Liver (tissue), 9 donors: ENCODE measurements around the gene LMAN2. TPM values are rescaled to one million over a fixed set of nuclear protein-coding genes. Genes with fewer than 3 reads are reported as not detected.

ENCODE experiments used
- DNase-seq: peaks from one replicate; pipeline ENCODE4 v3.0.0-alpha.2; 2017; ENCODE audit warnings: low spot score
- H3K27ac ChIP-seq, 2 donors: one replicate each; pipeline ENCODE4 v1.7.0; 2013; ENCODE audit warnings: inconsistent platforms in 2 of 2, low read length in 2 of 2, control low read depth in 1 of 2, low read depth in 1 of 2, mild to moderate bottlenecking in 1 of 2
- H3K27me3 ChIP-seq, 4 donors: one replicate each; pipeline versions ENCODE4 v1.6.1 to v1.7.0; 2013; ENCODE audit warnings: low read length in 3 of 4, inconsistent platforms in 1 of 4, mild to moderate bottlenecking in 1 of 4, moderate library complexity in 1 of 4; ENCODE audit not compliant: control insufficient read depth in 4 of 4, insufficient read depth in 4 of 4
- H3K36me3 ChIP-seq, 4 donors: one replicate each; pipeline versions ENCODE4 v1.6.1 to v1.7.0; 2013; ENCODE audit warnings: low read length in 3 of 4, mild to moderate bottlenecking in 3 of 4, low read depth in 1 of 4, moderate library complexity in 1 of 4; ENCODE audit not compliant: control insufficient read depth in 4 of 4, insufficient read depth in 3 of 4
- H3K4me1 ChIP-seq, 4 donors: one replicate each; pipeline versions ENCODE4 v1.6.1 to v1.7.0; 2013; ENCODE audit warnings: low read length in 3 of 4, mild to moderate bottlenecking in 3 of 4, moderate library complexity in 1 of 4; ENCODE audit not compliant: control insufficient read depth in 4 of 4, insufficient read depth in 4 of 4
- H3K4me3 ChIP-seq, 3 donors: one replicate each; pipeline versions ENCODE4 v1.6.1 to v1.7.0; 2013; ENCODE audit warnings: low read length in 3 of 3, control low read depth in 1 of 3, low read depth in 1 of 3, mild to moderate bottlenecking in 1 of 3
- H3K9ac ChIP-seq, 2 donors: one replicate each; pipeline ENCODE4 v1.7.0; 2013; ENCODE audit warnings: low read length in 2 of 2, mild to moderate bottlenecking in 2 of 2, moderate library complexity in 2 of 2, control low read depth in 1 of 2, low read depth in 1 of 2
- H3K9me3 ChIP-seq, 4 donors: one replicate each; pipeline versions ENCODE4 v1.6.1 to v1.7.0; 2013; ENCODE audit warnings: low read length in 3 of 4; ENCODE audit not compliant: control insufficient read depth in 4 of 4
- ATF3 ChIP-seq: IDR thresholded peaks from 2 replicates; pipeline ENCODE4 v1.6.1; 2016; ENCODE audit warnings: antibody characterized with exemption
- CTCF ChIP-seq: fragments of 150-350 bp; IDR thresholded peaks from 2 replicates; pipeline ENCODE4 v1.5.1; 2017; ENCODE audit warnings: improper control_type of control experiment, low read depth, low read length; ENCODE audit not compliant: missing input control
- EGR1 ChIP-seq, 2 donors: IDR thresholded peaks; 2 replicates each; pipeline ENCODE4 v1.6.1; 2016 to 2018; ENCODE audit warnings: antibody characterized with exemption in 2 of 2, low read depth in 2 of 2
- FOXA1 ChIP-seq: IDR thresholded peaks from 2 replicates; pipeline ENCODE4 v1.6.1; 2016; ENCODE audit warnings: antibody characterized with exemption
- FOXA2 ChIP-seq: IDR thresholded peaks from 2 replicates; pipeline ENCODE4 v1.6.1; 2016; ENCODE audit warnings: antibody characterized with exemption
- GABPA ChIP-seq, 2 donors: IDR thresholded peaks in 1 of 2; conservative IDR thresholded peaks in 1 of 2; 2 replicates each; pipeline ENCODE4 v1.6.1; 2016; ENCODE audit warnings: antibody characterized with exemption in 2 of 2, mild to moderate bottlenecking in 1 of 2, moderate library complexity in 1 of 2
- HNF4A ChIP-seq, 2 donors: conservative IDR thresholded peaks; 2 replicates each; pipeline ENCODE4 v1.6.1; 2016; ENCODE audit warnings: antibody characterized with exemption in 2 of 2, mild to moderate bottlenecking in 2 of 2
- HNF4G ChIP-seq: IDR thresholded peaks from 2 replicates; pipeline ENCODE4 v1.6.1; 2016; ENCODE audit warnings: antibody characterized with exemption
- JUND ChIP-seq, 2 donors: IDR thresholded peaks; 2 replicates each; pipeline ENCODE4 v1.6.1; 2016; ENCODE audit warnings: antibody characterized with exemption in 2 of 2
- MAX ChIP-seq: IDR thresholded peaks from 2 replicates; pipeline ENCODE4 v1.6.1; 2016; ENCODE audit warnings: antibody characterized with exemption
- NR2F2 ChIP-seq: IDR thresholded peaks from 2 replicates; pipeline ENCODE4 v1.6.1; 2016; ENCODE audit warnings: antibody characterized with exemption
- RAD21 ChIP-seq, 2 donors: IDR thresholded peaks; 2 replicates each; pipeline ENCODE4 v1.6.1; 2016; ENCODE audit warnings: antibody characterized with exemption in 2 of 2, mild to moderate bottlenecking in 2 of 2
- REST ChIP-seq: IDR thresholded peaks from 2 replicates; pipeline ENCODE4 v1.6.1; 2016; ENCODE audit warnings: antibody characterized with exemption, mild to moderate bottlenecking
- RXRA ChIP-seq, 2 donors: IDR thresholded peaks; 2 replicates each; pipeline ENCODE4 v1.6.1; 2017 to 2018; ENCODE audit warnings: antibody characterized with exemption in 2 of 2, mild to moderate bottlenecking in 1 of 2
- SP1 ChIP-seq: IDR thresholded peaks from 2 replicates; pipeline ENCODE4 v1.6.1; 2018; ENCODE audit warnings: antibody characterized with exemption, mild to moderate bottlenecking
- TAF1 ChIP-seq: conservative IDR thresholded peaks from 2 replicates; pipeline ENCODE4 v1.6.1; 2016; ENCODE audit warnings: antibody characterized with exemption, mild to moderate bottlenecking
- YY1 ChIP-seq: IDR thresholded peaks from 2 replicates; pipeline ENCODE4 v1.6.1; 2016; ENCODE audit warnings: antibody characterized with exemption, mild to moderate bottlenecking
- ZBTB33 ChIP-seq: IDR thresholded peaks from 2 replicates; pipeline ENCODE4 v1.6.1; 2016; ENCODE audit warnings: antibody characterized with exemption
- WGBS: extraction: QIAGEN DNeasy Blood & Tissue Kit; methylation state at CpG from one replicate; pipeline ENCODE4 v1.1.7; 2013; 5-methylcytosine and 5-hydroxymethylcytosine counted together
- polyA plus RNA-seq, 2 donors: library from polyadenylated mRNA; stranded (reverse) in 1 of 2; unstranded in 1 of 2; fragments of 200-250 nt in 1 of 2; fragments of >200 nt in 1 of 2; fragmentation: Nextera tagmentation in 1 of 2; extraction: Ambion mirVana in 1 of 2; gene quantifications; one replicate each; pipeline versions ENCODE4 v1.2.1 to v1.2.3, GENCODE V29; 2013 to 2015
- total RNA-seq, 2 donors: library from RNA; depleted of rRNA; stranded (reverse); fragments of >200 nt; gene quantifications; one replicate each; pipeline ENCODE4 v1.2.3, GENCODE V29; 2014
- donor health status: healthy.
- donor health status: healthy.
- donor health status: healthy.
- donor health status: healthy.
- donor health status: healthy.

Gene LMAN2
- total and polyA plus RNA-seq, 4 donors, result 243 to 478 (median 364) TPM

- Histone ChIP-seq H3K9ac (no peak overlapping the region), H3K4me1 (peaks cover 0 to 3% (median 0%) of the 10 kb centered on the region in 4 donors), H3K27me3 (no peaks in the 10 kb centered on the region), H3K36me3 (peaks cover 7 to 52% (median 48%) of the 10 kb centered on the region in 4 donors), H3K9me3 (no peaks in the 10 kb centered on the region), H3K27ac (no peak overlapping the region), H3K4me3 (no peak overlapping the region)
- DNase-seq, result no peak
- TF ChIP-seq HNF4G (no peak), TAF1 (no peak), ATF3 (no peak), SP1 (no peak), YY1 (no peak), RAD21 (IDR thresholded peaks at IDR 0.05) (no peak), RXRA (IDR thresholded peaks at IDR 0.05) (no peak), NR2F2 (no peak), CTCF (no peak), ZBTB33 (no peak), FOXA2 (no peak), REST (no peak), FOXA1 (no peak), HNF4A (conservative IDR thresholded peaks at IDR 0.05) (no peak), EGR1 (IDR thresholded peaks at IDR 0.05; ENCODE audit: low read depth in 2 of 2) (no peak), MAX (no peak), GABPA (IDR thresholded peaks at IDR 0.05 in 1 of 2, conservative IDR thresholded peaks at IDR 0.05 in 1 of 2) (no peak), JUND (IDR thresholded peaks at IDR 0.05) (no peak)
- over 99% methylated on average over 3 of the region's 3 CpGs for WGBS
Observed at GRCh38 chr5:177294632-177295031, 56.8 kb downstream of the LMAN2 start.
